A549 (cell line): Measurements from ENCODE around the gene MAP7D3. TPM values are rescaled to one million over a fixed set of nuclear protein-coding genes. Genes with fewer than 3 reads are reported as not detected.

Experiments used
- ATAC-seq, 2 experiments: fragments of 200-7000 bp in 1 of 2; fragments of >200 bp in 1 of 2; cut with Nextera tagmentation in 1 of 2; cut with Tn5 transposase in 1 of 2; 3 replicates each; pipeline versions ENCODE4 v1.8.0 to v1.9.1; 2018 to 2020; ENCODE audit warnings: mild to moderate bottlenecking in 1 of 2, moderate library complexity in 1 of 2
- CTCF ChIA-PET: fragments of 300-600 bp; sonication (Branson Sonifier 250); formaldehyde crosslinking; extraction: SDS; loops from one replicate; lab custom pipeline; 2021; ENCODE audit warnings: antibody characterized with exemption, inconsistent platforms; lab: Yijun Ruan, JAX
- POLR2A ChIA-PET: fragments of 350-600 bp; formaldehyde crosslinking; extraction: SDS; loops from one replicate; lab custom pipeline; 2021; ENCODE audit warnings: antibody characterized with exemption, inconsistent platforms; lab: Yijun Ruan, JAX
- DNase-seq, 2 experiments: peaks; one replicate each; pipeline versions ENCODE4 v3.0.0 to v3.0.0-alpha.2; 2011 to 2016; ENCODE audit warnings: low read depth in 1 of 2, low spot score in 1 of 2
- FAIRE-seq: peaks from 2 replicates; lab custom pipeline; 2011; peaks lifted over from hg19 to GRCh38; lab: Jason Lieb, UNC
- H3K27ac ChIP-seq, 2 experiments: fragments of >200 bp; sonication (Bioruptor Twin); formaldehyde crosslinking; 3 replicates each; pipeline ENCODE4 v1.5.1; 2016 to 2017
- H3K4me1 ChIP-seq: fragments of >200 bp; sonication (Bioruptor Twin); formaldehyde crosslinking; 3 replicates; pipeline ENCODE4 v1.6.1; 2016
- H3K4me2 ChIP-seq: fragments of >200 bp; sonication (Bioruptor Twin); formaldehyde crosslinking; 3 replicates; pipeline ENCODE4 v1.6.1; 2016
- H3K4me3 ChIP-seq: fragments of >200 bp; sonication (Bioruptor Twin); formaldehyde crosslinking; 3 replicates; pipeline ENCODE4 v1.5.1; 2016
- H3K9me3 ChIP-seq: fragments of >200 bp; sonication (Bioruptor Twin); formaldehyde crosslinking; 3 replicates; pipeline ENCODE4 v1.6.1; 2016
- BHLHE40 ChIP-seq: IDR thresholded peaks from 2 replicates; pipeline ENCODE4 v1.6.1; 2012; ENCODE audit warnings: low read depth, low read length, inconsistent platforms
- CEBPB ChIP-seq, 2 experiments: fragments of >200 bp in 1 of 2; sonication (Bioruptor Twin) in 1 of 2; formaldehyde crosslinking in 1 of 2; IDR thresholded peaks; 2 replicates each; pipeline ENCODE4 v1.6.1; 2012 to 2016
- CHD2 ChIP-seq: fragments of 150-350 bp; IDR thresholded peaks from 2 replicates; pipeline ENCODE4 v1.6.1; 2014; ENCODE audit warnings: low read length; ENCODE audit not compliant: partially characterized antibody
- CHD4 ChIP-seq: fragments of 200-600 bp; sonication (generic); IDR thresholded peaks from 2 replicates; pipeline ENCODE4 v1.6.1; 2016; ENCODE audit warnings: antibody characterized with exemption, mild to moderate bottlenecking, borderline replicate concordance
- EHMT2 ChIP-seq: fragments of 200-600 bp; sonication (generic); IDR thresholded peaks from 2 replicates; pipeline ENCODE4 v1.6.1; 2016; ENCODE audit warnings: antibody characterized with exemption, low read depth, mild to moderate bottlenecking, moderate library complexity
- ELK1 ChIP-seq: fragments of 150-350 bp; IDR thresholded peaks from 2 replicates; pipeline ENCODE4 v1.6.1; 2014; ENCODE audit warnings: low read depth, mild to moderate bottlenecking, low read length
- EP300 ChIP-seq, 2 experiments: fragments of >200 bp; sonication (Bioruptor Twin); formaldehyde crosslinking; IDR thresholded peaks; 2 replicates in 1 of 2; 3 replicates in 1 of 2; pipeline ENCODE4 v1.6.1; 2016 to 2017
- FOSL2 ChIP-seq, 2 experiments: fragments of 450-650 bp in 1 of 2; fragments of >200 bp in 1 of 2; sonication (Bioruptor Twin) in 1 of 2; formaldehyde crosslinking; IDR thresholded peaks; 2 replicates each; pipeline versions ENCODE4 v1.5.0 to v1.6.1; 2016 to 2020; ENCODE audit warnings: mild to moderate bottlenecking in 1 of 2, moderate library complexity in 1 of 2
- HDAC2 ChIP-seq: fragments of 200-600 bp; sonication (generic); IDR thresholded peaks from 2 replicates; pipeline ENCODE4 v1.6.1; 2016
- HEYL ChIP-seq: fragments of 250-450 bp; sonication (Bioruptor Pico); IDR thresholded peaks from 2 replicates; pipeline ENCODE4 v1.8.0; 2021; ENCODE audit warnings: mild to moderate bottlenecking, moderate library complexity
- HMGXB4 ChIP-seq: fragments of 250-450 bp; sonication (Bioruptor Pico); IDR thresholded peaks from 2 replicates; pipeline ENCODE4 v1.5.0; 2021; ENCODE audit warnings: mild to moderate bottlenecking, moderate library complexity, borderline replicate concordance
- HOXA7 ChIP-seq: fragments of 250-450 bp; sonication (Bioruptor Pico); IDR thresholded peaks from 2 replicates; pipeline ENCODE4 v1.5.0; 2020; ENCODE audit warnings: mild to moderate bottlenecking, moderate library complexity
- HOXB13 ChIP-seq: fragments of 250-450 bp; sonication (Bioruptor Pico); IDR thresholded peaks from 2 replicates; pipeline ENCODE4 v1.5.0; 2020; ENCODE audit warnings: low read depth, mild to moderate bottlenecking, moderate library complexity
- KDM1A ChIP-seq: fragments of 200-600 bp; sonication (generic); IDR thresholded peaks from 2 replicates; pipeline ENCODE4 v1.6.1; 2016; ENCODE audit warnings: low read depth, mild to moderate bottlenecking
- MYC ChIP-seq: IDR thresholded peaks from 2 replicates; pipeline ENCODE4 v1.6.1; 2012; ENCODE audit warnings: mild to moderate bottlenecking, inconsistent platforms, low read length, improper control_type of control experiment, borderline replicate concordance
- RAD21 ChIP-seq, 2 experiments: fragments of >200 bp in 1 of 2; sonication (Bioruptor Twin) in 1 of 2; formaldehyde crosslinking in 1 of 2; IDR thresholded peaks in 1 of 2; conservative IDR thresholded peaks in 1 of 2; 2 replicates in 1 of 2; 3 replicates in 1 of 2; pipeline ENCODE4 v1.6.1; 2012 to 2018; ENCODE audit warnings: inconsistent platforms in 1 of 2
- RARB ChIP-seq: fragments of 250-450 bp; sonication (Bioruptor Pico); IDR thresholded peaks from 2 replicates; pipeline ENCODE4 v1.8.0; 2021; ENCODE audit warnings: mild to moderate bottlenecking, moderate library complexity
- RNF2 ChIP-seq: fragments of 200-600 bp; sonication (generic); IDR thresholded peaks from 2 replicates; pipeline ENCODE4 v1.6.1; 2016; ENCODE audit warnings: low read depth, mild to moderate bottlenecking, antibody characterized with exemption, moderate library complexity, borderline replicate concordance
- SMC3 ChIP-seq: fragments of >200 bp; sonication (Bioruptor Twin); formaldehyde crosslinking; IDR thresholded peaks from 3 replicates; pipeline ENCODE4 v1.6.1; 2018; ENCODE audit warnings: inconsistent platforms
- SREBF2 ChIP-seq: fragments of 450-650 bp; IDR thresholded peaks from 2 replicates; pipeline ENCODE4 v1.6.1; 2014; ENCODE audit warnings: mild to moderate bottlenecking, moderate library complexity
- USF2 ChIP-seq: fragments of 450-650 bp; IDR thresholded peaks from 2 replicates; pipeline ENCODE4 v1.6.1; 2014; ENCODE audit warnings: antibody characterized with exemption
- ZC3H11A ChIP-seq: fragments of 450-650 bp; IDR thresholded peaks from 2 replicates; pipeline ENCODE4 v1.6.1; 2014; ENCODE audit warnings: antibody characterized with exemption, mild to moderate bottlenecking
- ZFP36 ChIP-seq: fragments of 450-650 bp; IDR thresholded peaks from 2 replicates; pipeline ENCODE4 v1.6.1; 2014; ENCODE audit warnings: borderline replicate concordance; ENCODE audit not compliant: partially characterized antibody
- ZSCAN20 ChIP-seq: fragments of 250-450 bp; sonication (Bioruptor Pico); IDR thresholded peaks from 2 replicates; pipeline ENCODE4 v1.8.0; 2022; ENCODE audit warnings: mild to moderate bottlenecking, moderate library complexity
- WGBS: methylation state at CpG from one replicate; pipeline ENCODE4 v1.1.6; 2017; ENCODE audit errors: missing lambda C conversion rate; 5-methylcytosine and 5-hydroxymethylcytosine counted together
- polyA plus RNA-seq, 4 experiments: library from polyadenylated mRNA; depleted of rRNA in 3 of 4; stranded (reverse); fragments of >200 nt; fragmentation: RNase III in 1 of 4; extraction: RNeasy Plus Mini Kit Qiagen cat#74134 plus additional on column Dnase treatment in 1 of 4; gene quantifications; 2 replicates in 3 of 4; 3 replicates in 1 of 4; pipeline ENCODE4 v1.2.3, GENCODE V29; 2011 to 2017
- TF ChIP-seq, protein P1 (sequence below): fragments of >200 bp; sonication (Bioruptor Twin); formaldehyde crosslinking; IDR thresholded peaks from 2 replicates; pipeline ENCODE4 v1.6.1; 2016

The MAP7D3 gene
- polyA plus RNA-seq, 2 of the 4 experiments (the other 2 are of a cell fraction) = 9.9 to 13.1 TPM

DNA sequence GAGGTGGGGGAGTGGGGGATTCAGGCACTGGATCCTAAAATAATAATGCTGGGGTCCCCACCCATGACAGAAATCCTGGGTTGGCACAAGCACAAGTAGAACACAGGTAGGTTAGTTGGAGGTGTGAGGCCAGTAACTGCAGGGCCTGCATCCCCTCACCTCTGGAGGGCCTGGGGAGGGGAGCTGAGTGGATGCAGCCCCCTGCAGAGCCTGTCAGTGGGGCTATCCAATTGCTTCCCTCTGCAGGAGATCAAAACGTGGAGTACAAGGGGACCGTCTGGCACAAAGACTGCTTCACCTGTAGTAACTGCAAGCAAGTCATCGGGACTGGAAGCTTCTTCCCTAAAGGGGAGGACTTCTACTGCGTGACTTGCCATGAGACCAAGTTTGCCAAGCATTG, 43.7 kb downstream of the MAP7D3 start:
- DNase-seq = no peak
- no peak for TF ChIP-seq HOXA7
- TF ChIP-seq RARB (CRISPR knock-in tag) = no peak
- TF ChIP-seq KDM1A = no peak
- no peak for TF ChIP-seq ELK1
- no peak for TF ChIP-seq EP300 (IDR thresholded peaks at IDR 0.05)
- TF ChIP-seq HOXB13 = no peak
- TF ChIP-seq CHD4 = no peak
- TF ChIP-seq, all 56 proteins: peak for 0
- Histone ChIP-seq H3K4me1 (peaks cover 25% of the 10 kb centered on the region), H3K4me2 (no peak overlapping the region), H3K27ac (no peak overlapping the region), H3K9me3 (no peaks in the 10 kb centered on the region), H3K4me3 (no peak overlapping the region)
- CTCF ChIA-PET = interaction anchor here (2.9 to 6.5 kb wide), 3 partner anchors 61 to 179 kb away, joined by 12 to 82 read pairs (median 14); no protein-coding TSS in a partner anchor
- POLR2A ChIA-PET = no interaction called here
- WGBS = 50% methylated on average over 1 of the region's 4 CpGs
- no peak for ATAC-seq
- no peak for FAIRE-seq

- H3K4me3 ChIP-seq = no peak overlapping the region
- no peak overlapping the region for H3K4me2 ChIP-seq
- 63% methylated on average over 4 of the region's 6 CpGs for WGBS
- DNase-seq (no peak), FAIRE-seq (no peak), ATAC-seq (no peak)
- ChIA-PET CTCF (interaction anchor here (4.0 to 6.5 kb wide), 2 partner anchors 62 to 178 kb away, joined by 12 to 82 read pairs; no protein-coding TSS in a partner anchor), POLR2A (no interaction called here)
- H3K4me1 ChIP-seq = peaks cover 31% of the 10 kb centered on the region
- no peaks in the 10 kb centered on the region for H3K9me3 ChIP-seq
- TF ChIP-seq HDAC2 (no peak), RNF2 (no peak), ZC3H11A (no peak)
- H3K27ac ChIP-seq = no peak overlapping the region
Measured at GRCh38 chrX:136206916-136207315, 44.3 kb downstream of the MAP7D3 start.

DNA sequence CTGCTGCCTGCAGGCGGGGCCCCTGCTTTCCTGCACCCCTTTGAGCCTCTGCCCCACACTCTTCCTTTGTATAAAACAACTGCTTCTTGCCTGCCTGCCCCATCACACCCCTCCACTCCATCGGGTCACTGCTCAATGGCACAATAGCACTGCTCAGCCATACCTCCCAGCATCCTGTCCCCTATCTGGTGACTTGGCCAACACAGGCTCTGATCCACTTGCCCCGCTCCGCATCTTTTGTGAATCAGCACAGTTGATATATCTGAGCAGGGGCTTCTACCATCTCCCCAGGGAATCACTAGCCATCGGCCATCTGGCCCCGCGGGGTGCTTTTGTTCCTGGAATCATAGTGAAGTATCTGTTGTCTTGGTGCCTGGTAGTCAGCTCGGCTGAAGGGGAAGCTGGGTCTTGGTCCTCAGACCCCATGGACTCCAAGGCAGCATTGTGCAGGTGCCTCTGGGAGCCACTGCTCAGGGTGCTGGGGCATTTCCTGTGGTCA, 45.3 kb downstream of the MAP7D3 start:
- no peak for ATAC-seq
- Histone ChIP-seq H3K4me2 (no peak overlapping the region), H3K9me3 (no peaks in the 10 kb centered on the region), H3K27ac (no peak overlapping the region), H3K4me3 (no peak overlapping the region), H3K4me1 (peaks cover 32% of the 10 kb centered on the region)
- CTCF ChIA-PET = interaction anchor here (1.1 to 6.5 kb wide), 4 partner anchors 40 to 177 kb away, joined by 4 to 82 read pairs (median 5); no protein-coding TSS in a partner anchor
- no peak for DNase-seq
- TF ChIP-seq FOSL2 (IDR thresholded peaks at IDR 0.05) = no peak
- TF ChIP-seq FOSL2 (CRISPR knock-in tag; IDR thresholded peaks at IDR 0.05) = no peak
- no peak for TF ChIP-seq SREBF2
- no peak for TF ChIP-seq USF2
- no peak for TF ChIP-seq ZFP36
- TF ChIP-seq RNF2 = no peak
- no peak for TF ChIP-seq KDM1A
- TF ChIP-seq MYC = no peak
- TF ChIP-seq EHMT2 = no peak
- no peak for TF ChIP-seq HDAC2
- TF ChIP-seq ZSCAN20 = no peak
- no peak for TF ChIP-seq SMC3
- 89% methylated on average over 4 of the region's 8 CpGs for WGBS
- no peak for FAIRE-seq
- POLR2A ChIA-PET = no interaction called here

DNA sequence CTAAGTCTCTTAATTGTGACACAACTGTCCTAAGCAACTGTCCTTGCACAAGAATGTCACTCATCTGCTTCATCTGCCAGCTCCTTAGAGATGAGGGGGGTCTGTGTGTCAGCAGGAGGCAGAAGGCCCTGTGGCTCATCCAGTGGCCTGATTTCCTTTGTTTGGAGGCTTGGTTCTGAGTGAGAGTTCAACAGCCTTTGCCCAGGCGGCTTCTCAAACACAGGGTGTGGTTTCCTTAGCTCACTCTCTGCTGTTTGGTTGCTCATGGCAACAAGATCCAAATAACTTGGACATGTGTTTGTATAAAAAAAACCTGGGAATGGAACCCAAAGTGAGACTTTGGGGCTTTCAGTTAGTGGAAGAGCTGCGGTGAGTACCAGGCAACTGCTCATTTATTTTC, 46.6 kb downstream of the MAP7D3 start:
- Histone ChIP-seq H3K4me2 (peak overlapping the region; percentile 48), H3K9me3 (no peaks in the 10 kb centered on the region), H3K27ac (peak overlapping the region; percentile 32 to 60; a peak in 3 of 6 replicates), H3K4me1 (peaks cover 40% of the 10 kb centered on the region), H3K4me3 (no peak overlapping the region)
- 62% methylated on average over 2 of the region's 2 CpGs for WGBS
- DNase-seq (peak; percentile 15 to 61), ATAC-seq (peak in 1 of 2 experiments; percentile 56; a peak in 3 of 6 replicates), FAIRE-seq (no peak)
- CTCF ChIA-PET = interaction anchor here (2.1 to 4.7 kb wide), 3 partner anchors 39 to 176 kb away, joined by 6 to 37 read pairs (median 21); no protein-coding TSS in a partner anchor
- POLR2A ChIA-PET = no interaction called here
- TF ChIP-seq CHD2 = no peak
- TF ChIP-seq HMGXB4 = no peak
- TF ChIP-seq FOSL2 (IDR thresholded peaks at IDR 0.05) = no peak
- TF ChIP-seq FOSL2 (CRISPR knock-in tag; IDR thresholded peaks at IDR 0.05) = no peak
- TF ChIP-seq HEYL = no peak
- TF ChIP-seq BHLHE40 = no peak
- TF ChIP-seq MYC = no peak
- TF ChIP-seq, protein P1, sequence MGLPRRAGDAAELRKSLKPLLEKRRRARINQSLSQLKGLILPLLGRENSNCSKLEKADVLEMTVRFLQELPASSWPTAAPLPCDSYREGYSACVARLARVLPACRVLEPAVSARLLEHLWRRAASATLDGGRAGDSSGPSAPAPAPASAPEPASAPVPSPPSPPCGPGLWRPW = no peak
- TF ChIP-seq CEBPB (IDR thresholded peaks at IDR 0.05) = no peak
- TF ChIP-seq RAD21 (conservative IDR thresholded peaks at IDR 0.05 in 1 of 2, IDR thresholded peaks at IDR 0.05 in 1 of 2) = no peak
- TF ChIP-seq HDAC2 = no peak
